ENCODE measurements around the gene FREM1. TPM values are rescaled to one million over a fixed set of nuclear protein-coding genes. Genes with fewer than 3 reads are reported as not detected.

The FREM1 gene
- total RNA-seq, 1 donor from 2014 or later: not detected

DNA sequence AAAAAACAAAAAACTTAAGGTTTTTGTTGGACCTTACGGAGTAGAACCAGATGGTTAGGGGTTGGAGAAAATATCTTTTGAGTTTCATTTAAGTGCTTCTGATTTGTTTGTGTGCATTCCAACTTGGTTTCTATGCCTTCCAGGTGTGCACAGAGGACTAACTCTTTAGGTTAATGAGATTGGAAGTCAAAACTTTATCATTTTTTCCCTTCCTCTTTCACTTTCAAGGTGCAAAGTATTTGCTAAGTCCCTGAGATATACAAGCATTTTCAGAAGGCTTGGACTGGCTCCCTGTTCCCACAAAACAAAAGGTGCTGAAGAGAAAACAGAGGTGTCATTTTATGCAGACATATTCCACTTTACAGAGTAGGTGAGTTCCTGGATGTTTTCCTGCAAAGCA is 157.4 kb downstream of the FREM1 start:
- H3K27ac Mint-ChIP-seq: no peak overlapping the region
- peaks cover 13% of the 10 kb centered on the region for H3K27me3 Mint-ChIP-seq (ENCODE audit: insufficient read depth)
- no peak for DNase-seq (ENCODE audit: low spot score)
- H3K4me1 Mint-ChIP-seq (ENCODE audit: low read depth): no peaks in the 10 kb centered on the region
- H3K36me3 Mint-ChIP-seq (ENCODE audit: low read depth): no peaks in the 10 kb centered on the region
- no peaks in the 10 kb centered on the region for H3K9me3 Mint-ChIP-seq
- intact Hi-C loops (cut with micrococcal nuclease): no loop called here
- H3K4me3 Mint-ChIP-seq: no peak overlapping the region

DNA sequence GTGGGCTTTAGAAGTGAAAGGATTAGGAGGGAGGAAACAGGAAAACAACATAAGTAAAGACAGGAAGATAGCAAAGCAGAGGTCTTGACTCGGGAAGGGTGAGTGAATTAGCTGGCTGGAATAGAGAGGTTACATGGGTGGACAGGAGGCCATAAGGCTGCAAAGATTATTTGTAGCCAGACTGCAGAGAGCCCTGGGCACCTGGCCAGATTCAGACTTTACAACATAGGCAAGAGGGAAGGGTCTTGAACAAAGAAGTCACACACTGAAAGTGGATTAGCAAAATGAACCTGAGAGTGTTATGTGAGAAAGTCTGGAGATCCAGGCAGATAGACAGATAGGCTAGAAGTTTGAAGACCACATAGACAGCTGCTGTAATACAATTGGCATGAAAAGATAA is 158.0 kb downstream of the FREM1 start:
- DNase-seq (ENCODE audit: low spot score): no peak
- Mint-ChIP-seq H3K9me3 (no peaks in the 10 kb centered on the region), H3K4me3 (no peak overlapping the region), H3K27me3 (ENCODE audit: insufficient read depth) (peaks cover 13% of the 10 kb centered on the region), H3K4me1 (ENCODE audit: low read depth) (no peaks in the 10 kb centered on the region), H3K27ac (no peak overlapping the region), H3K36me3 (ENCODE audit: low read depth) (no peaks in the 10 kb centered on the region)
- intact Hi-C loops (cut with micrococcal nuclease): no loop called here

DNA sequence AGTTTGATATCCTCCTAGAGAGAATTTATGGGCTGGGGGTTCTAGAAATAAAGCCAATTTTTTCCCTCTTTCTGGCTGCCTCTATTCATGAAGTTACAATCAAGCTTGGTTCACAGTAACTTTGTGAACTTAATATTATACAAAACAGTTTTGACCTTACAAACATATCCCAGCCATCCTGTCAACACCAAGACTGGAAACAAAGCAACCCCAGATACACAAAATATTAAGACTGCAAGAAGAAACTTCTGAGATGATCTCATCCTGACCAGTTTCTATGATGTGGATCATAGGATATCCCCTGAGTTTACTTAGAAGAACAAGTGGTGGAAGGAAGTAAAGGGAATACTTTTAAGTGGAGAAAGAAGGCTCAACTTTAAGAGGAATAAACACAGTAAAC is 159.4 kb downstream of the FREM1 start:
- H3K27ac Mint-ChIP-seq: no peak overlapping the region
- H3K27me3 Mint-ChIP-seq (ENCODE audit: insufficient read depth): peaks cover 13% of the 10 kb centered on the region
- intact Hi-C loops (cut with micrococcal nuclease): no loop called here
- H3K4me3 Mint-ChIP-seq: no peak overlapping the region
- H3K36me3 Mint-ChIP-seq (ENCODE audit: low read depth): no peaks in the 10 kb centered on the region
- no peaks in the 10 kb centered on the region for H3K4me1 Mint-ChIP-seq (ENCODE audit: low read depth)
- H3K9me3 Mint-ChIP-seq: no peaks in the 10 kb centered on the region
- no peak for DNase-seq (ENCODE audit: low spot score)

DNA sequence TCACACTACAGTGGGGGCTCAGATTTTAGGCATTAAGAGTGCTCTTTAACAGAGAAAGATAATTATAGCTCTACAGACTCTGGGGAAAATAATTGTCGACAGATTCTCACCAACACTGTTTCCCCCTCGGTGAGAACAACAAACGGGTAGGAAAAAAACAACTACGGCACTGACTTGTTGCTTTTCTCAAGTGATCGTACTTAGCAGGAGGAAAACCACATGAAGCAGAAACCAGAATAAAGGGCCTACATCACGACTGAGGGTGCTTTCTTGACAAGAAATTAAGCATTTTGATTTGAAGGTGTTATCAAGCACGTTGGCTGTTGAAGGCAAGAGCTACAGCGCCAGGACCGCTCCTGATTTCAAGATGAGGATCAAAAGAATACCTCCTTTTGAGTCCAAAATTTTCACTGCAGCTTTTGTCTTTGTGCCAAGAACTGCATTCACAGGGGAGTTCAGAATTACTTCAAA is 160.5 kb downstream of the FREM1 start:
- intact Hi-C loops (cut with micrococcal nuclease): no loop called here
- DNase-seq (ENCODE audit: low spot score): no peak
- no peak overlapping the region for H3K4me3 Mint-ChIP-seq
- H3K9me3 Mint-ChIP-seq: no peaks in the 10 kb centered on the region
- no peak overlapping the region for H3K27ac Mint-ChIP-seq
- H3K27me3 Mint-ChIP-seq (ENCODE audit: insufficient read depth): peaks cover 13% of the 10 kb centered on the region
- H3K36me3 Mint-ChIP-seq (ENCODE audit: low read depth): no peaks in the 10 kb centered on the region
- no peaks in the 10 kb centered on the region for H3K4me1 Mint-ChIP-seq (ENCODE audit: low read depth)

DNA sequence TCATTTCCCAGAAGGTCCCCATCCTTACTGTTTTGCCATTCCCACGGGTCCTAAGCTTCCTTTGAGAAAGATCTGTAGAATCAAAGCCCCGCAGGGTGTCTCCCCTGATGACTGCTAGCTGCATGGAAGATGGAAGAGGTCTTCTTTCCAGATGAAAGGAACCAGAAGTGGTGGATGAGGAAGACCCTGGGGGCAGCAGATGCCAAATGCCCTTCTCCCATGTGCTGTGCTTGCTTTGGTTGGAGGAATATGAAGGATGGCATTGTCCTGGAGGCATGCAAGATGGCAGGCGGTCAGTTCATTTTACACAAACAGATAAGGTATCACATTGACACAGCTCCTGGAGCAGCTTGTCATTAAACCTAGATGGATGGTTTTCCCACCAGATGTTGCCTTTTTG is 161.9 kb downstream of the FREM1 start:
- no peak overlapping the region for H3K27ac Mint-ChIP-seq

DNA sequence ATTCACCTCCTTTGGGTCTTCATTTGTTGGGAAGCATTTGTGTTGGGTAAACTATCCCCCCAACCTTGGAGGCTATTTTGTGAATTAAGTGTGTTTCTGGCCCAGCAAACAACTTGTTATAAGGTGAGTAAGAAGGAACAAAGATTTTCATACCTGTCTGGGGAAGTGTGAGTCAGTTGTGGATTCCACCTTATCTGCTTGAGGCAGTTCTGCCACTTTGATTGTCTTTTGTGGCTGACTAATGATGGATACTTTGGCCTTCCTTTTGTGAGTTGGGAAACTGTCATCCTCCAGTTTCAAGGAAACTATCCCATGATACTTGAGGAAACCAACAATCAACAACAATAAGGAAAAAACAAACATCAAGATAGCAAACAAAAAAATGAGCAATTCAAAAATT is 163.1 kb downstream of the FREM1 start:
- Mint-ChIP-seq H3K4me3 (no peak overlapping the region), H3K9me3 (no peaks in the 10 kb centered on the region), H3K4me1 (ENCODE audit: low read depth) (no peaks in the 10 kb centered on the region), H3K27me3 (ENCODE audit: insufficient read depth) (peaks cover 10% of the 10 kb centered on the region), H3K36me3 (ENCODE audit: low read depth) (no peaks in the 10 kb centered on the region), H3K27ac (no peak overlapping the region)
- DNase-seq (ENCODE audit: low spot score): no peak
- intact Hi-C loops (cut with micrococcal nuclease): no loop called here

More for the DNA sequence above, 161.9 kb downstream of the FREM1 start:
- H3K36me3 Mint-ChIP-seq (ENCODE audit: low read depth): no peaks in the 10 kb centered on the region
- no peak overlapping the region for H3K4me3 Mint-ChIP-seq
- H3K4me1 Mint-ChIP-seq (ENCODE audit: low read depth): no peaks in the 10 kb centered on the region
- H3K9me3 Mint-ChIP-seq: no peaks in the 10 kb centered on the region
- intact Hi-C loops (cut with micrococcal nuclease): no loop called here
- no peak for DNase-seq (ENCODE audit: low spot score)
- H3K27me3 Mint-ChIP-seq (ENCODE audit: insufficient read depth): peaks cover 13% of the 10 kb centered on the region

DNA sequence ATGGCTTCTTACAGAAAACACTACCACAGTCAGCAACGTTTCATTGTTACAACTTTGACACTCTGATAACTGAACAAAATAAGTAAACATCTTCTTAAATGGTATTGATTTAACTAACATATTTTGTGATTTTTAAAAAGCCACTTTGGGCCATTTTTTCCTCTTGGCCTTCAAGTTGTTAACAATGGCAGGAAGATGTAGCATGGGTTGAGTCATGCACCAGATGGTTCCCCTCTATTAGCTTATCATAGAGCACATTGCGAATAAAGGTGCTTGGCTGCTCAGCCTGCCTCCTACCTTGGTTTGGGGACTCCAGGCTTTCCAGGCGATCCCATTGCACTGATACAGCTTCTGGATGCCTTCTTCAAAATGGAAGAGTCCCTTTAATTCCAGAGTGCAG is 163.6 kb downstream of the FREM1 start:
- Mint-ChIP-seq H3K36me3 (ENCODE audit: low read depth) (no peaks in the 10 kb centered on the region), H3K27ac (no peak overlapping the region), H3K4me3 (no peak overlapping the region), H3K4me1 (ENCODE audit: low read depth) (no peaks in the 10 kb centered on the region), H3K27me3 (ENCODE audit: insufficient read depth) (peaks cover 12% of the 10 kb centered on the region), H3K9me3 (no peaks in the 10 kb centered on the region)
- intact Hi-C loops (cut with micrococcal nuclease): no loop called here
- no peak for DNase-seq (ENCODE audit: low spot score)

DNA sequence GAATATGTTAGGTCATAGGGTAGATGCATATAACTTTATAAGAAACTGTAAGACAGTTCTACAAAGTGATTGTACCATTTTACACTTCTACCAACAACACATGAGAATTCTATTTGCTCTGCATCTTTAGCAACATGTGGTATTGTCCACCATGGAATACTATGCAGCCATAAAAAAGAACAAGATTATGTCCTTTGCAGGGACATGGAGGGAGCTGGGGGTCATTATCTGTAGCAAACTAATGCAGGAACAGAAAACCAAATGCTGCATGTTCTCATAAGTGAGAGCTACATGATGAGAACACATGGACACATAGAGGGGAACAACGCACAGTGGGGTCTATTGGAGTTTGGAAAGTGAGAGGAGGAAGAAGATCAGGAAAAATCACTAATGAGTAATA is 165.5 kb downstream of the FREM1 start:
- Mint-ChIP-seq H3K4me1 (ENCODE audit: low read depth) (no peaks in the 10 kb centered on the region), H3K4me3 (no peak overlapping the region), H3K36me3 (ENCODE audit: low read depth) (no peaks in the 10 kb centered on the region)

DNA sequence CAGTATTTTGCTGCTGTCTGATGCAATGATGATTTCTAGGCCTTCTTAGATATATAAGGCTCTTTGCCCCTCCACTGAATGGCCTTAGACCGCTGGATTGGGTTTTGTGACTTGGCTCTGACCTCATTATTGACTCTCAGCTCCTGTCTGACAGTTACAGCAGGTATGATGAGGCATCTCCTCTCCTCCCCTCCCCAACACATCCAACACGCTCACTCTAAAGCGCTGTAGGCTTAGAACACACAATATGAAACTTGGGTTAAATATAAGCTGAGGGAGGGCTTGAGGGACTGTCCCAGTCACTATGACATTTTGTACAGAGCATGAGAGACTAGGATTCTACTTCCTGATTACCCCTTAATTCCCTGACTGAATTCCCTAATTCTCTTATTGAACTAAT is 168.9 kb downstream of the FREM1 start:
- no peak for DNase-seq (ENCODE audit: low spot score)
- Mint-ChIP-seq H3K36me3 (ENCODE audit: low read depth) (no peaks in the 10 kb centered on the region), H3K9me3 (no peaks in the 10 kb centered on the region), H3K27ac (no peak overlapping the region), H3K27me3 (ENCODE audit: insufficient read depth) (peaks cover 5% of the 10 kb centered on the region), H3K4me3 (no peak overlapping the region), H3K4me1 (ENCODE audit: low read depth) (no peaks in the 10 kb centered on the region)
- intact Hi-C loops (cut with micrococcal nuclease): no loop called here

More for the DNA sequence above, 165.5 kb downstream of the FREM1 start:
- Mint-ChIP-seq H3K27me3 (ENCODE audit: insufficient read depth) (peaks cover 5% of the 10 kb centered on the region), H3K27ac (no peak overlapping the region), H3K9me3 (no peaks in the 10 kb centered on the region)
- intact Hi-C loops (cut with micrococcal nuclease): no loop called here
- no peak for DNase-seq (ENCODE audit: low spot score)

DNA sequence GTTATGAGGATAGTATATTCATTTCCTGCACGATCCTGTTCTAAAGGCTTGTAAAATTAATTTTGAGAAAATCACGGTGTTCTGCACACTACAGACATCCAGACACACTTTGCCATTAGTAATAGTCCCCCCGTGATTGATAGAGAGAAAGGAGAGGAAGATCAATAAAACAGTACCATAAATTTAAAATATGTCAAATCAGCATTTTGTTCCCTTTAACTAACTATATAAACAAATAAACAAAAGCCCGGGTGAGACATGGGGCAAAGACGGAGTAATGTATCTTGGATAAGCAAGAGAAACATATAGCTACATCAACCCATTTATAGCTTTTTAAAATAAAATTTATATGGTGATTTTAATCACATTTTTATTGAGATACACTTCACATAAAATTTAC is 177.1 kb downstream of the FREM1 start:
- Mint-ChIP-seq H3K27me3 (ENCODE audit: insufficient read depth) (peaks cover 9% of the 10 kb centered on the region), H3K4me3 (no peak overlapping the region), H3K9me3 (no peaks in the 10 kb centered on the region), H3K27ac (no peak overlapping the region), H3K4me1 (ENCODE audit: low read depth) (no peaks in the 10 kb centered on the region), H3K36me3 (ENCODE audit: low read depth) (no peaks in the 10 kb centered on the region)
- no peak for DNase-seq (ENCODE audit: low spot score)
- intact Hi-C loops (cut with micrococcal nuclease): no loop called here

DNA sequence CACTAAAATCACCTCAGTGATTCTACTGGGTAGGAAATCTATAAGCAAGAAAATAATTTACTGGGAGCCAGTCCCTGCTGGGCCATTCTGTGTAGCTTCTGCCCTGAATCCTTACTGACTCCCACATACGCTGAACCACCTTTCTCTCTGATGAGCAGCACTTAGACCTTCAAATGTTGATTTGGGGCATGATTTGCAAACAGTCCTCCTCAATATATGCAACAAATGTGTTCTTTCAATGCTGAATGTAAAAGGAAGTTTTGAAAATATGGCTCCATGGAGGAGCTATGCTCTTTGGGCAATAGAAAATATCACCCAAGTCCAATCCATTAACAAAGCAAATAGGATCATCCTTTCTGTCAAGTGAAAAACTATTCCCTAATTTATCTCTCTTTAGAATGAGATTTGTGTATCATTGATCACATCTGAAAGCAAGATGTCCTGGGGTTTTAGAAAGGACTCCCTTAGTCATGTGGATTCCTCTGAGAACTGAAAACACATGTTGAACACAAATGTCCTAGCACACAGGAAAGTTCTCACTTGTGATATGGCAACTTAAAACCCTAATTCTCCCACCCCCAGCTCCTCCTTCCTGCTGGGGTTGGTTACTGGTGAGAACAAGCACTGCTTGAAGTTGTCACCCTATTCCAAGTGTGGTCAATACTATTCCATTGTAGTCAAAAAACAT is 178.8 kb downstream of the FREM1 start:
- no peak overlapping the region for H3K4me3 Mint-ChIP-seq
- intact Hi-C loops (cut with micrococcal nuclease): no loop called here
- H3K4me1 Mint-ChIP-seq (ENCODE audit: low read depth): no peaks in the 10 kb centered on the region
- no peak overlapping the region for H3K27ac Mint-ChIP-seq
- H3K27me3 Mint-ChIP-seq (ENCODE audit: insufficient read depth): peaks cover 9% of the 10 kb centered on the region
- no peaks in the 10 kb centered on the region for H3K9me3 Mint-ChIP-seq
- no peaks in the 10 kb centered on the region for H3K36me3 Mint-ChIP-seq (ENCODE audit: low read depth)
- DNase-seq (ENCODE audit: low spot score): no peak

DNA sequence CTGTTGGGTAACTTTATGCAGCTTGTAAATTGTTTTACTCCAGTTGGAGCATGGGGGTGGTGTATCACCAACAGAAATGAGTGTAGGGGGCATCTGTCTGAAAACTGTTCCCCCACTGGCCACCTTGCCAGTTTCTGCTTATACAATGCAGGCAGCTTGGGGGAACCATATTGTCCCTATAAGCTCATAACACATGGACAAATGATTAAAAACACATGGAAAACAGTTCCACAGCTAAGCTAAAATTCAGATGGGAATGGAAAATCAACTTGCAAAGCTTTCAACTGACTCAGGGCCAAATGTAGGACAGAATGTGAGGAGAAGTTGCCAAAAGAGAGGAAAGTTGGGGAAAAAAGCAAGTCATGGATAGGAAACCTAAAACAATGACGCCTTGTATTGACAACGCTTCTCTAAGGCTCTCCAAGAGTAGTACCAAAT is 179.7 kb downstream of the FREM1 start:
- no peak for DNase-seq (ENCODE audit: low spot score)
- Mint-ChIP-seq H3K36me3 (ENCODE audit: low read depth) (no peaks in the 10 kb centered on the region), H3K27ac (no peak overlapping the region), H3K27me3 (ENCODE audit: insufficient read depth) (peaks cover 7% of the 10 kb centered on the region), H3K4me1 (ENCODE audit: low read depth) (no peaks in the 10 kb centered on the region), H3K9me3 (no peaks in the 10 kb centered on the region), H3K4me3 (no peak overlapping the region)
- intact Hi-C loops (cut with micrococcal nuclease): no loop called here

DNA sequence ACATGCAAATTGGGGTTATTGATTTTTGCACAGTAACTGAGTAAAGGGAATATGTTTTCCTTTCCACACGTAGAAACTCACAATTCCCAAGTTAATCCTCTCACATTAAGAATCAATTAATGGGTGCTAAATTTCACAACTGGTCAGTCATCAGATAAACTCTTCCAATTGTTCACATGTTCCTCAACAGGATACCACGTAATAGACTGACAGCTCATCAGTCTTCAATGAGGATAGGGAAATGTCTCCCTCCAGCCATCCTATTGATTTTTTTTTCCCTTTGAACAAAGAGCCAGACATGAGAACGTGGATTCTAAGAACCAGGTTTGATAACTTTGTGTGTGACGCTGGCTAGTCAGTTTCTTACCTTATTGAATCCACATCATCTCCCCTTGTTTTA is 186.9 kb downstream of the FREM1 start:
- Mint-ChIP-seq H3K9me3 (no peaks in the 10 kb centered on the region), H3K4me3 (no peak overlapping the region), H3K27ac (no peak overlapping the region), H3K36me3 (ENCODE audit: low read depth) (no peaks in the 10 kb centered on the region), H3K4me1 (ENCODE audit: low read depth) (no peaks in the 10 kb centered on the region), H3K27me3 (ENCODE audit: insufficient read depth) (peaks cover 5% of the 10 kb centered on the region)
- DNase-seq (ENCODE audit: low spot score): no peak
- intact Hi-C loops (cut with micrococcal nuclease): no loop called here

All from activated T-helper 1 cell treated with anti-CD3 and anti-CD28 coated beads, Interleukin-12 subunit alpha, Interleukin-12 subunit beta, Interleukin-2, Interleukin-4 antibody, amounts not matched to agents 30 ng/mL and 10 ng/mL and 1 ng/mL, durations not matched to agents 14 hours and 24 hours and 36 hours (primary cell).